ENCODE measurements around the gene ARL8B.

DNA sequence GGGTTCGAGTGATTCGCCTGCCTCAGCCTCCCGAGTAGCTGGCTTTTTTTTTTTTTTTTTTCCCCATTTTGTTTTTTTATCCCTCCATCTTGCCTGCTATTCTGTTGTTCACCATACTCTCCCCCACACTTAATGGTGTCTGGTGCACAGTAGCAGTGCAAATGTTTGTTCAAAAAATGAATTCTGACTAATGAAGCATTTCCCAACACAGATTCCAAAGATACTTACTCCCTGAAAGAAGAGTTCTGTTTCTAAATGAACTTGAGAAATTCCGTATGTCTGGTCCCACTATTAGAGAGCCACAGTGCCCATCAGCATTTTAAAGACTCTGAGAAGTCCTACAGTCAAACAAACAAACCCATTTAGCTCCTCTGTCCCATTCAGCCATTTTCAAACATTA is 74.9 kb downstream of the ARL8B start:
- TF ChIP-seq POLR2A (conservative IDR thresholded peaks at IDR 0.05) (no peak), RAD51 (IDR thresholded peaks at IDR 0.05; ENCODE audit: borderline replicate concordance, low read depth) (no peak), TARDBP (IDR thresholded peaks at IDR 0.05) (no peak), CBX8 (IDR thresholded peaks at IDR 0.05; ENCODE audit: borderline replicate concordance, extremely low read depth, low read depth, low read length, poor library complexity, severe bottlenecking) (no peak), KLF6 (CRISPR knock-in tag; IDR thresholded peaks at IDR 0.05; ENCODE audit: borderline replicate concordance) (no peak)

All from K562 (cell line).